Bronchial epithelial cell (primary cell): Measurements from ENCODE around the gene AFF3. TPM values are rescaled to one million over a fixed set of nuclear protein-coding genes. Genes with fewer than 3 reads are reported as not detected.
A peak's percentile ranks its signal among the peaks of the same experiment; 100 is the strongest.

Source experiments
- DNase-seq: peaks from one replicate; pipeline ENCODE4 v3.0.0-alpha.2; 2010; ENCODE audit warnings: low read depth
- FAIRE-seq: peaks from 2 replicates; lab custom pipeline; 2011; peaks lifted over from hg19 to GRCh38; lab: Jason Lieb, UNC
- H3K27me3 ChIP-seq: 2 replicates; pipeline ENCODE4 v1.5.1; 2011; ENCODE audit warnings: low read length; ENCODE audit not compliant: control insufficient read depth, insufficient read depth
- H3K36me3 ChIP-seq: 2 replicates; pipeline ENCODE4 v1.5.1; 2011; ENCODE audit warnings: low read length; ENCODE audit not compliant: control insufficient read depth, insufficient read depth
- H3K4me3 ChIP-seq: 2 replicates; pipeline ENCODE4 v1.5.1; 2011; ENCODE audit warnings: mild to moderate bottlenecking, low read depth, low read length, control low read depth
- CTCF ChIP-seq: IDR thresholded peaks from 2 replicates; pipeline ENCODE4 v1.5.1; 2011; ENCODE audit warnings: mild to moderate bottlenecking, moderate library complexity, low read length, control low read depth, inconsistent platforms; ENCODE audit not compliant: insufficient read depth, severe bottlenecking
- total RNA-seq: library from RNA; depleted of rRNA; stranded (reverse); fragments of >200 nt; gene quantifications from 2 replicates; pipeline ENCODE4 v1.2.1, GENCODE V29; 2014

The AFF3 gene
- total RNA-seq, 1 donor from 2014 or later = not detected

- FAIRE-seq = no peak
- H3K36me3 ChIP-seq = no peaks in the 10 kb centered on the region
- H3K27me3 ChIP-seq = peaks cover 5% of the 10 kb centered on the region
- H3K4me3 ChIP-seq = no peak overlapping the region
- DNase-seq = no peak
- TF ChIP-seq CTCF = no peak
These were observed 433.2 kb downstream of the AFF3 start for GRCh38 chr2:99709229-99709628.

GRCh38 chr2:99708231-99708630, 434.2 kb downstream of the AFF3 start:
- no peak for TF ChIP-seq CTCF
- Histone ChIP-seq H3K36me3 (no peaks in the 10 kb centered on the region), H3K4me3 (no peak overlapping the region), H3K27me3 (peaks cover 5% of the 10 kb centered on the region)
- no peak for FAIRE-seq
- DNase-seq = no peak

- FAIRE-seq (no peak), DNase-seq (no peak)
- Histone ChIP-seq H3K36me3 (no peaks in the 10 kb centered on the region), H3K27me3 (peaks cover 5% of the 10 kb centered on the region), H3K4me3 (no peak overlapping the region)
- no peak for TF ChIP-seq CTCF
These were observed 434.8 kb downstream of the AFF3 start for GRCh38 chr2:99707592-99707991.

- DNase-seq (no peak), FAIRE-seq (no peak)
- TF ChIP-seq CTCF = no peak
- Histone ChIP-seq H3K36me3 (no peaks in the 10 kb centered on the region), H3K4me3 (no peak overlapping the region), H3K27me3 (peaks cover 2% of the 10 kb centered on the region)
These were observed 435.7 kb downstream of the AFF3 start for GRCh38 chr2:99706735-99707134.

- no peak overlapping the region for H3K4me3 ChIP-seq
- no peaks in the 10 kb centered on the region for H3K27me3 ChIP-seq
- DNase-seq (peak; percentile 98), FAIRE-seq (peak; percentile 55)
- no peak for TF ChIP-seq CTCF
- H3K36me3 ChIP-seq = no peaks in the 10 kb centered on the region
These were observed 440.9 kb downstream of the AFF3 start for GRCh38 chr2:99701503-99701902.
